HFF-Myc (cell line): ENCODE measurements around the gene SCARF1.

ENCODE experiments used
- DNase-seq: peaks from one replicate; pipeline ENCODE4 v3.0.0-alpha.2; 2011; ENCODE audit warnings: low read depth; ENCODE audit errors: extremely low read depth
- H3K4me3 ChIP-seq: replicated peaks from 2 replicates; pipeline ENCODE4 v1.5.1; 2011; ENCODE audit warnings: low read depth, mild to moderate bottlenecking, control low read depth, low read length
- CTCF ChIP-seq: IDR thresholded peaks from 2 replicates; pipeline ENCODE4 v1.5.1; 2012; ENCODE audit warnings: mild to moderate bottlenecking, low read depth, low read length, control low read depth; ENCODE audit errors: missing control alignments

SCARF1 gene

GRCh38 chr17:1639549-1640180, 5.9 kb downstream of the SCARF1 start:
- TF ChIP-seq CTCF: no peak
- DNase-seq: no peak
- H3K4me3 ChIP-seq: no peak overlapping the region

- no peak for DNase-seq
- H3K4me3 ChIP-seq: no peak overlapping the region
- TF ChIP-seq CTCF: no peak
These were observed 6.8 kb downstream of the SCARF1 start for GRCh38 chr17:1638624-1639300.

- no peak overlapping the region for H3K4me3 ChIP-seq
- TF ChIP-seq CTCF: no peak
- DNase-seq: no peak
These were observed 7.4 kb downstream of the SCARF1 start for GRCh38 chr17:1638171-1638590.

GRCh38 chr17:1636732-1637285, 8.7 kb downstream of the SCARF1 start:
- no peak overlapping the region for H3K4me3 ChIP-seq
- no peak for TF ChIP-seq CTCF
- DNase-seq: no peak

GRCh38 chr17:1635675-1636465, 9.7 kb downstream of the SCARF1 start:
- no peak overlapping the region for H3K4me3 ChIP-seq
- no peak for DNase-seq
- TF ChIP-seq CTCF: no peak

GRCh38 chr17:1634841-1635650, 10.5 kb downstream of the SCARF1 start:
- no peak for DNase-seq
- TF ChIP-seq CTCF: no peak

More at GRCh38 chr17:1634841-1635650, 10.5 kb downstream of the SCARF1 start:
- H3K4me3 ChIP-seq: no peak overlapping the region
